ENCODE results near the gene SEMA3F. TPM values are rescaled to one million over a fixed set of nuclear protein-coding genes. Genes with fewer than 3 reads are reported as not detected.

SEMA3F gene
- total and polyA plus RNA-seq, 2 donors (not counting 3 experiments of a cell fraction or from before 2014, with no cell fraction given) = 65.8 to 99.1 TPM

DNA sequence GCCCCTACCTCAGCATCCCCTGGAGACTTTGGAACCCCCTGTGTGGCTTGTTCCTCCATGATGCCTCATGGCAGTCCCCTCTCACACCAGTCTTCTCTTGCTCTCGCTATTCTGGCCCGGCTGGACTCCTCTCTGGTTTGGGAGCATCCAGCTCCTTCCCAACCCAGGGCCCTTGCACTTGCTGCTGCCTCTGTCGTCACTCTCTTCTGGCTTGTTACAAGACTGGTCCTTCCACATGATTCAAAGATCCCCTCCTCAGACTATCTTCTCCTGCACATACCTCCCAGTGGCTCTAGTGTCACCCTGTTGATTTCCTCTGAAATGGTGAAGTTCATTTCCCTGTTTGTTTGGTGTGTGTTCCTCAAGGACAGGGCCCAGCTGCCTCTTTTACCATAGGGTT lies 74.4 kb downstream of the SEMA3F start:
- Histone ChIP-seq H3K4me2 (ENCODE audit: insufficient read depth, low read length) (no peak overlapping the region), H3K27ac (ENCODE audit: insufficient read depth, low read depth, low read length) (no peak overlapping the region), H3K4me1 (ENCODE audit: control insufficient read depth, extremely low read depth, insufficient read depth, low read length) (peaks cover 13% of the 10 kb centered on the region), H3K4me3 (replicated peaks in 1 of 3; ENCODE audit: insufficient read depth in 1 of 3, low read depth in 1 of 3, low read length in 3 of 3) (no peak overlapping the region), H3K9me3 (replicated peaks; ENCODE audit: control insufficient read depth, insufficient read depth, low read length) (no peaks in the 10 kb centered on the region), H3K9ac (replicated peaks; ENCODE audit: extremely low read depth, insufficient read depth, low read length) (no peak overlapping the region), H3K27me3 (ENCODE audit: control insufficient read depth in 2 of 2, insufficient read depth in 2 of 2, low read length in 2 of 2) (no peaks in the 10 kb centered on the region), H3K9me1 (replicated peaks; ENCODE audit: control insufficient read depth, extremely low read depth, insufficient read depth, low read length) (no peaks in the 10 kb centered on the region), H2AFZ (ENCODE audit: low read depth, low read length) (no peak overlapping the region), H3K36me3 (ENCODE audit: control insufficient read depth in 2 of 2, extremely low read depth in 1 of 2, insufficient read depth in 2 of 2, low read length in 2 of 2) (no peaks in the 10 kb centered on the region), H4K20me1 (replicated peaks; ENCODE audit: control insufficient read depth, extremely low read depth, insufficient read depth, low read length) (no peaks in the 10 kb centered on the region), H3K79me2 (ENCODE audit: control insufficient read depth, insufficient read depth, low read length) (peaks cover 2% of the 10 kb centered on the region)
- DNase-seq (ENCODE audit: low read depth, low spot score) (no peak), FAIRE-seq (no peak)
- dilution Hi-C loops (cut with MboI; ENCODE audit: extremely low pct_ligation_motif_present, low sequenced_read_pairs) = no loop called here
- no TSS peak for BruUV-seq (replicated peaks)
- TF ChIP-seq GATA2 (IDR thresholded peaks at IDR 0.05; ENCODE audit: insufficient read depth, insufficient read length, low read depth, low read length) (no peak), EZH2 (IDR thresholded peaks at IDR 0.05; ENCODE audit: borderline replicate concordance, low read depth, low read length, severe bottlenecking) (no peak), JUN (IDR thresholded peaks at IDR 0.05; ENCODE audit: borderline replicate concordance, insufficient read depth, insufficient read length, low read depth) (no peak), MYC (IDR thresholded peaks at IDR 0.05; ENCODE audit: low read depth, low read length) (no peak), POLR2AphosphoS5 (IDR thresholded peaks at IDR 0.05; ENCODE audit: insufficient read depth, low read depth, low read length) (no peak), CTCF (IDR thresholded peaks at IDR 0.05; ENCODE audit: extremely low read depth in 1 of 2, insufficient read depth in 1 of 2, low read depth in 1 of 2, low read length in 2 of 2) (no peak), POLR2A (IDR thresholded peaks at IDR 0.05; ENCODE audit: low read depth, low read length) (no peak), FOS (IDR thresholded peaks at IDR 0.05; ENCODE audit: borderline replicate concordance, insufficient read depth, low read length) (no peak)
- TF ChIP-seq, protein P1, sequence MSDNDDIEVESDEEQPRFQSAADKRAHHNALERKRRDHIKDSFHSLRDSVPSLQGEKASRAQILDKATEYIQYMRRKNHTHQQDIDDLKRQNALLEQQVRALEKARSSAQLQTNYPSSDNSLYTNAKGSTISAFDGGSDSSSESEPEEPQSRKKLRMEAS (IDR thresholded peaks at IDR 0.05; ENCODE audit: insufficient read depth, insufficient read length) = no peak
- ChIA-PET POLR2A (no interaction called here), CTCF (interaction anchor here (1.4 to 10.5 kb wide), 6 partner anchors 13 to 95 kb away, joined by 3 to 314 read pairs (median 76); partner anchors contain the start of genes GNAT1 and SEMA3B)
- intact Hi-C loops (cut with micrococcal nuclease) = no loop called here

Measured in endothelial cell of umbilical vein (primary cell).